H9 (cell line): ENCODE results near the gene REEP1. TPM values are rescaled to one million over a fixed set of nuclear protein-coding genes. Genes with fewer than 3 reads are reported as not detected.

Experiments used
- DNase-seq: peaks from one replicate; pipeline ENCODE4 v3.0.0-alpha.2; 2017
- H2AFZ ChIP-seq: one replicate; pipeline ENCODE4 v1.6.1; 2013; ENCODE audit warnings: mild to moderate bottlenecking, low read length, control low read depth, moderate library complexity
- H2AK5ac ChIP-seq: 2 replicates; pipeline ENCODE4 v1.6.1; 2013; ENCODE audit warnings: low read length, control low read depth, mixed read lengths; ENCODE audit not compliant: insufficient read length
- H2BK120ac ChIP-seq: one replicate; pipeline ENCODE4 v1.6.1; 2013; ENCODE audit warnings: low read depth, mild to moderate bottlenecking, low read length, control low read depth, inconsistent platforms; ENCODE audit not compliant: poor library complexity, severe bottlenecking
- H2BK12ac ChIP-seq: 2 replicates; pipeline ENCODE4 v1.6.1; 2013; ENCODE audit warnings: low read length, control low read depth, mixed read lengths, low read depth; ENCODE audit not compliant: insufficient read length
- H2BK15ac ChIP-seq: 2 replicates; pipeline ENCODE4 v1.6.1; 2013; ENCODE audit warnings: low read depth, low read length, control low read depth
- H2BK20ac ChIP-seq: one replicate; pipeline ENCODE4 v1.6.1; 2013; ENCODE audit warnings: low read depth, mild to moderate bottlenecking, low read length, control low read depth, inconsistent platforms; ENCODE audit not compliant: poor library complexity, severe bottlenecking
- H2BK5ac ChIP-seq: 2 replicates; pipeline ENCODE4 v1.6.1; 2013; ENCODE audit warnings: low read length, control low read depth, mixed read lengths; ENCODE audit not compliant: insufficient read length
- H3K14ac ChIP-seq: 2 replicates; pipeline ENCODE4 v1.6.1; 2013; ENCODE audit warnings: low read length, control low read depth; ENCODE audit not compliant: insufficient read depth
- H3K18ac ChIP-seq: 2 replicates; pipeline ENCODE4 v1.6.1; 2013; ENCODE audit warnings: low read depth, mild to moderate bottlenecking, mixed read lengths, low read length, control low read depth; ENCODE audit not compliant: insufficient read length
- H3K23ac ChIP-seq: 2 replicates; pipeline ENCODE4 v1.6.1; 2013; ENCODE audit warnings: low read length, control low read depth, mixed read lengths, low read depth; ENCODE audit not compliant: insufficient read length
- H3K23me2 ChIP-seq: 2 replicates; pipeline ENCODE4 v1.6.1; 2013; ENCODE audit warnings: low read depth, mild to moderate bottlenecking, mixed read lengths, low read length, control low read depth; ENCODE audit not compliant: insufficient read length, poor library complexity, severe bottlenecking
- H3K27ac ChIP-seq: 2 replicates; pipeline ENCODE4 v1.5.1; 2013; ENCODE audit warnings: low read length, control low read depth, mixed read lengths, low read depth; ENCODE audit not compliant: insufficient read length
- H3K27me3 ChIP-seq: 2 replicates; pipeline ENCODE4 v1.6.1; 2013; ENCODE audit warnings: low read length, control low read depth, inconsistent platforms; ENCODE audit not compliant: insufficient read depth
- H3K4ac ChIP-seq: 2 replicates; pipeline ENCODE4 v1.6.1; 2013; ENCODE audit warnings: low read depth, mild to moderate bottlenecking, control low read depth, inconsistent platforms, low read length, moderate library complexity
- H3K4me1 ChIP-seq: 2 replicates; pipeline ENCODE4 v1.6.1; 2013; ENCODE audit warnings: low read length, control low read depth, inconsistent platforms; ENCODE audit not compliant: insufficient read depth
- H3K4me2 ChIP-seq: 2 replicates; pipeline ENCODE4 v1.6.1; 2013; ENCODE audit warnings: low read length, control low read depth, mixed read lengths; ENCODE audit not compliant: insufficient read length, insufficient read depth
- H3K56ac ChIP-seq: 2 replicates; pipeline ENCODE4 v1.6.1; 2013; ENCODE audit warnings: low read depth, mild to moderate bottlenecking, mixed read lengths, low read length, control low read depth; ENCODE audit not compliant: insufficient read length
- H3K79me1 ChIP-seq: 2 replicates; pipeline ENCODE4 v1.6.1; 2013; ENCODE audit warnings: low read depth, mild to moderate bottlenecking, moderate library complexity, low read length, control low read depth, inconsistent platforms; ENCODE audit not compliant: insufficient read depth, poor library complexity, severe bottlenecking
- H3K79me2 ChIP-seq: 2 replicates; pipeline ENCODE4 v1.6.1; 2013; ENCODE audit warnings: low read length, control low read depth, inconsistent platforms; ENCODE audit not compliant: insufficient read depth
- H3K9ac ChIP-seq: 2 replicates; pipeline ENCODE4 v1.6.1; 2013; ENCODE audit warnings: low read length, control low read depth, mixed read lengths; ENCODE audit not compliant: insufficient read length; ENCODE audit errors: extremely low read depth
- H3K9me3 ChIP-seq: one replicate; pipeline ENCODE4 v1.6.1; 2013; ENCODE audit warnings: low read depth, low read length, inconsistent platforms; ENCODE audit not compliant: control insufficient read depth
- H3T11ph ChIP-seq: one replicate; pipeline ENCODE4 v1.6.1; 2013; ENCODE audit warnings: mild to moderate bottlenecking, low read length, control low read depth, inconsistent platforms
- H4K20me1 ChIP-seq: one replicate; pipeline ENCODE4 v1.6.1; 2013; ENCODE audit not compliant: control insufficient read depth, insufficient read length, insufficient read depth
- H4K5ac ChIP-seq: 2 replicates; pipeline ENCODE4 v1.6.1; 2013; ENCODE audit warnings: low read depth, mild to moderate bottlenecking, mixed read lengths, low read length, control low read depth; ENCODE audit not compliant: insufficient read length
- H4K8ac ChIP-seq: replicated peaks from 2 replicates; pipeline ENCODE4 v1.6.1; 2013; ENCODE audit warnings: low read length, control low read depth, mixed read lengths, low read depth; ENCODE audit not compliant: insufficient read length
- H4K91ac ChIP-seq: 2 replicates; pipeline ENCODE4 v1.6.1; 2013; ENCODE audit warnings: low read depth, mild to moderate bottlenecking, moderate library complexity, mixed read lengths, low read length, control low read depth; ENCODE audit not compliant: insufficient read length
- H3K27ac Mint-ChIP-seq, 3 experiments: 2 replicates in 2 of 3; 3 replicates in 1 of 3; pipeline ENCODE4 v1.8.0; 2020 to 2021; ENCODE audit warnings: mixed read lengths in 3 of 3, mild to moderate bottlenecking in 1 of 3, moderate library complexity in 1 of 3
- H3K27me3 Mint-ChIP-seq: 2 replicates; pipeline ENCODE4 v1.8.0; 2021; ENCODE audit warnings: low read depth, mild to moderate bottlenecking, moderate library complexity, mixed read lengths
- H3K36me3 Mint-ChIP-seq, 3 experiments: 2 replicates in 2 of 3; 3 replicates in 1 of 3; pipeline ENCODE4 v1.8.0; 2020 to 2021; ENCODE audit warnings: low read depth in 3 of 3, mixed read lengths in 3 of 3; ENCODE audit not compliant: insufficient read depth in 1 of 3
- H3K4me1 Mint-ChIP-seq, 2 experiments: 2 replicates each; pipeline ENCODE4 v1.8.0; 2020; ENCODE audit warnings: mixed read lengths in 2 of 2
- H3K4me3 Mint-ChIP-seq, 2 experiments: 2 replicates in 1 of 2; 3 replicates in 1 of 2; pipeline ENCODE4 v1.8.0; 2020 to 2021; ENCODE audit warnings: mild to moderate bottlenecking in 2 of 2, mixed read lengths in 2 of 2, moderate library complexity in 1 of 2
- H3K9me3 Mint-ChIP-seq, 2 experiments: 2 replicates in 1 of 2; 3 replicates in 1 of 2; pipeline ENCODE4 v1.8.0; 2020; ENCODE audit warnings: mild to moderate bottlenecking in 2 of 2, mixed read lengths in 2 of 2, moderate library complexity in 1 of 2
- CTCF ChIP-seq: fragments of 200-600 bp; sonication (generic); conservative IDR thresholded peaks from 3 replicates; pipeline ENCODE4 v1.8.0; 2021; ENCODE audit warnings: antibody characterized with exemption, mild to moderate bottlenecking
- total RNA-seq: library from RNA; stranded (reverse); gene quantifications from 2 replicates; pipeline ENCODE4 v1.2.1, GENCODE V29; 2021

REEP1 gene
- total RNA-seq, 1 experiment from 2014 or later: 1.3 TPM

GRCh38 chr2:86271248-86271647 lies 66.2 kb downstream of the REEP1 start:
- no peak overlapping the region for H3K27ac ChIP-seq
- H3K4me1 Mint-ChIP-seq: peaks cover 9 to 11% of the 10 kb centered on the region in 2 experiments
- H3K27me3 Mint-ChIP-seq: peaks cover 3% of the 10 kb centered on the region; the same call in 1 of the 2 replicates
- H4K91ac ChIP-seq: no peak overlapping the region
- H3K23me2 ChIP-seq: no peaks in the 10 kb centered on the region
- H3K56ac ChIP-seq: no peak overlapping the region
- no peaks in the 10 kb centered on the region for H3K79me2 ChIP-seq
- peaks cover 5 to 25% (median 14%) of the 10 kb centered on the region in 3 experiments; a peak in 6 of 7 replicates for H3K36me3 Mint-ChIP-seq
- no peak overlapping the region for H3K23ac ChIP-seq
- no peaks in the 10 kb centered on the region for H3K4me1 ChIP-seq
- H3K79me1 ChIP-seq: no peaks in the 10 kb centered on the region
- DNase-seq: no peak
- peaks cover 29 to 30% of the 10 kb centered on the region in 2 experiments for H3K9me3 Mint-ChIP-seq
- no peaks in the 10 kb centered on the region for H4K20me1 ChIP-seq
- no peak overlapping the region for H3K27ac Mint-ChIP-seq
- no peak overlapping the region for H3K9ac ChIP-seq
- no peak overlapping the region for H2AK5ac ChIP-seq
- no peak overlapping the region for H3K14ac ChIP-seq
- no peak overlapping the region for H2BK12ac ChIP-seq
- no peak overlapping the region for H3K4me2 ChIP-seq
- H4K5ac ChIP-seq: no peak overlapping the region
- no peak overlapping the region for H2BK15ac ChIP-seq
- no peak overlapping the region for H2BK5ac ChIP-seq
- no peak overlapping the region for H4K8ac ChIP-seq
- no peak overlapping the region for H2AFZ ChIP-seq
- no peak overlapping the region for H3T11ph ChIP-seq
- H2BK120ac ChIP-seq: no peak overlapping the region
- no peak overlapping the region for H3K4me3 Mint-ChIP-seq
- no peak overlapping the region for H3K18ac ChIP-seq
- H2BK20ac ChIP-seq: no peak overlapping the region
- no peak for TF ChIP-seq CTCF
- H3K9me3 ChIP-seq: peaks cover 5% of the 10 kb centered on the region
- H3K4ac ChIP-seq: no peak overlapping the region
- H3K27me3 ChIP-seq: no peaks in the 10 kb centered on the region
